Esophagus squamous epithelium (tissue), 4 donors: ENCODE data around the gene RCSD1.

Experiments used
- POLR2A ChIP-seq, 4 donors: fragments of 450-650 bp; IDR thresholded peaks; one replicate each; pipeline ENCODE4 v1.6.1; 2017; ENCODE audit warnings: antibody characterized with exemption in 4 of 4, mild to moderate bottlenecking in 4 of 4, moderate library complexity in 3 of 4
- TF ChIP-seq, protein P1 (sequence below), 6 experiments: fragments of 450-650 bp in 4 of 6; fragments of 200-600 bp in 2 of 6; sonication (generic) in 2 of 6; IDR thresholded peaks; one replicate each; pipeline ENCODE4 v1.5.1; 2016 to 2019; ENCODE audit warnings: antibody characterized with exemption in 6 of 6, mild to moderate bottlenecking in 4 of 6, moderate library complexity in 4 of 6

DNA sequence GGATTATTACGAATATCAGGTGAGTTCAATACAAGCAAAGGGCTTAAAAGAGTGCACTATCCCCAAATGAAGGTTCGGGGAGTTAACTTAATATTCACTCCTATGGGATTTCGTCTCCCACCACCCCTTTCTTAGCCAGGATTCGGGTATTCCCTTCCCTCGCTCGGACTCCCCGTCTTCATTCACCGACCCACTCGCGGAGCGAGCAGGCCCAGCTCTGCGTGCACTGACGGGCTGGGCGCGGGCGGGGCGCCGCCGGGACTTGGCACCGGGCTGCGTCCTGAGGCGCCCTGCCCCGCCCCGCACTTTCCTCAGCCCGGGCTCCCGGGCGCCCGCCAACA is 84.0 kb downstream of the RCSD1 start:
- TF ChIP-seq, protein P1, sequence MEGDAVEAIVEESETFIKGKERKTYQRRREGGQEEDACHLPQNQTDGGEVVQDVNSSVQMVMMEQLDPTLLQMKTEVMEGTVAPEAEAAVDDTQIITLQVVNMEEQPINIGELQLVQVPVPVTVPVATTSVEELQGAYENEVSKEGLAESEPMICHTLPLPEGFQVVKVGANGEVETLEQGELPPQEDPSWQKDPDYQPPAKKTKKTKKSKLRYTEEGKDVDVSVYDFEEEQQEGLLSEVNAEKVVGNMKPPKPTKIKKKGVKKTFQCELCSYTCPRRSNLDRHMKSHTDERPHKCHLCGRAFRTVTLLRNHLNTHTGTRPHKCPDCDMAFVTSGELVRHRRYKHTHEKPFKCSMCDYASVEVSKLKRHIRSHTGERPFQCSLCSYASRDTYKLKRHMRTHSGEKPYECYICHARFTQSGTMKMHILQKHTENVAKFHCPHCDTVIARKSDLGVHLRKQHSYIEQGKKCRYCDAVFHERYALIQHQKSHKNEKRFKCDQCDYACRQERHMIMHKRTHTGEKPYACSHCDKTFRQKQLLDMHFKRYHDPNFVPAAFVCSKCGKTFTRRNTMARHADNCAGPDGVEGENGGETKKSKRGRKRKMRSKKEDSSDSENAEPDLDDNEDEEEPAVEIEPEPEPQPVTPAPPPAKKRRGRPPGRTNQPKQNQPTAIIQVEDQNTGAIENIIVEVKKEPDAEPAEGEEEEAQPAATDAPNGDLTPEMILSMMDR (IDR thresholded peaks at IDR 0.05), result no peak
- TF ChIP-seq POLR2A (IDR thresholded peaks at IDR 0.05), result no peak
